IMR-90 (cell line): ENCODE results near the gene SLC22A2. TPM values are rescaled to one million over a fixed set of nuclear protein-coding genes. Genes with fewer than 3 reads are reported as not detected.

ENCODE experiments used
- ATAC-seq: fragments of 200-7000 bp; cut with Tn5 transposase; 2 replicates; pipeline ENCODE4 v1.9.1; 2020; ENCODE audit warnings: low read depth, mild to moderate bottlenecking, moderate library complexity
- BruUV-seq: library from RNA; stranded (reverse); fragments of 400-500 nt; replicated peaks from 2 replicates; lab custom pipeline; 2021; lab: Mats Ljungman, UMichigan
- CTCF ChIA-PET: fragments of 300-600 bp; formaldehyde crosslinking; extraction: SDS; loops from one replicate; lab custom pipeline; 2021; ENCODE audit warnings: antibody characterized with exemption; lab: Yijun Ruan, JAX
- POLR2A ChIA-PET: fragments of 300-600 bp; sonication (Branson Sonifier 250); formaldehyde crosslinking; loops from one replicate; lab custom pipeline; 2022; ENCODE audit warnings: antibody characterized with exemption; ENCODE audit not compliant: unreplicated experiment; lab: Charles Lee
- DNase-seq: peaks from one replicate; pipeline ENCODE4 v3.0.0; 2013
- H2AFZ ChIP-seq: replicated peaks from 2 replicates; pipeline ENCODE3; 2013; ENCODE audit warnings: low read length, mild to moderate bottlenecking; ENCODE audit not compliant: poor library complexity
- H2AK5ac ChIP-seq: 2 replicates; pipeline ENCODE4 v1.6.1; 2013; ENCODE audit warnings: low read depth, low read length, inconsistent platforms
- H2AK9ac ChIP-seq: replicated peaks from 2 replicates; pipeline ENCODE3; 2013; ENCODE audit warnings: mild to moderate bottlenecking, low read depth, low read length, moderate library complexity; ENCODE audit not compliant: poor library complexity
- H2BK120ac ChIP-seq: 2 replicates; pipeline ENCODE4 v1.6.1; 2013; ENCODE audit warnings: low read depth, low read length, inconsistent platforms
- H2BK15ac ChIP-seq: 3 replicates; pipeline ENCODE4 v1.6.1; 2013; ENCODE audit warnings: low read depth, low read length, inconsistent platforms
- H2BK20ac ChIP-seq: 2 replicates; pipeline ENCODE4 v1.6.1; 2013; ENCODE audit warnings: low read depth, mild to moderate bottlenecking, inconsistent platforms, low read length, moderate library complexity
- H2BK5ac ChIP-seq: 2 replicates; pipeline ENCODE4 v1.6.1; 2013; ENCODE audit warnings: mild to moderate bottlenecking, low read depth, low read length, inconsistent platforms; ENCODE audit not compliant: poor library complexity, severe bottlenecking
- H3K14ac ChIP-seq: replicated peaks from 2 replicates; pipeline ENCODE4 v1.6.1; 2013; ENCODE audit warnings: low read depth, low read length, inconsistent platforms
- H3K18ac ChIP-seq: 2 replicates; pipeline ENCODE4 v1.6.1; 2013; ENCODE audit warnings: low read depth, low read length, control low read depth
- H3K23ac ChIP-seq: 2 replicates; pipeline ENCODE4 v1.6.1; 2013; ENCODE audit warnings: low read depth, low read length, inconsistent platforms
- H3K27ac ChIP-seq: 2 replicates; pipeline ENCODE4 v1.5.1; 2013; ENCODE audit warnings: mild to moderate bottlenecking, control low read depth, low read length; ENCODE audit not compliant: insufficient read depth
- H3K27me3 ChIP-seq: 2 replicates; pipeline ENCODE4 v1.6.1; 2013; ENCODE audit warnings: low read length; ENCODE audit not compliant: control insufficient read depth, insufficient read depth
- H3K36me3 ChIP-seq: 2 replicates; pipeline ENCODE4 v1.6.1; 2013; ENCODE audit warnings: low read length, mixed read lengths; ENCODE audit not compliant: control insufficient read depth, insufficient read depth
- H3K4ac ChIP-seq: 2 replicates; pipeline ENCODE4 v1.6.1; 2013; ENCODE audit warnings: low read depth, low read length, inconsistent platforms
- H3K4me1 ChIP-seq: 2 replicates; pipeline ENCODE4 v1.6.1; 2013; ENCODE audit warnings: low read length, mixed read lengths; ENCODE audit not compliant: control insufficient read depth, insufficient read depth
- H3K4me2 ChIP-seq: 2 replicates; pipeline ENCODE4 v1.6.1; 2013; ENCODE audit warnings: low read depth, mild to moderate bottlenecking, control low read depth, low read length, moderate library complexity
- H3K4me3 ChIP-seq: 2 replicates; pipeline ENCODE4 v1.5.1; 2013; ENCODE audit warnings: low read depth, mild to moderate bottlenecking, control low read depth, low read length, moderate library complexity; ENCODE audit not compliant: insufficient read depth
- H3K56ac ChIP-seq: 2 replicates; pipeline ENCODE4 v1.6.1; 2013; ENCODE audit warnings: low read length, inconsistent platforms; ENCODE audit not compliant: insufficient read depth; ENCODE audit errors: extremely low read depth
- H3K79me1 ChIP-seq, 2 experiments: 2 replicates each; pipeline ENCODE4 v1.6.1; 2013; ENCODE audit warnings: low read length in 2 of 2, inconsistent platforms in 1 of 2, low read depth in 1 of 2
- H3K9ac ChIP-seq: 2 replicates; pipeline ENCODE4 v1.6.1; 2013; ENCODE audit warnings: low read depth, low read length, control low read depth
- H3K9me1 ChIP-seq: 2 replicates; pipeline ENCODE4 v1.6.1; 2013; ENCODE audit warnings: low read length, inconsistent platforms; ENCODE audit not compliant: insufficient read depth
- H3K9me3 ChIP-seq: 2 replicates; pipeline ENCODE4 v1.6.1; 2013; ENCODE audit warnings: low read length; ENCODE audit not compliant: control insufficient read depth, insufficient read depth
- H4K20me1 ChIP-seq: 2 replicates; pipeline ENCODE4 v1.6.1; 2013; ENCODE audit warnings: low read length, inconsistent platforms; ENCODE audit not compliant: insufficient read depth
- H4K5ac ChIP-seq: 2 replicates; pipeline ENCODE4 v1.6.1; 2013; ENCODE audit warnings: mild to moderate bottlenecking, low read depth, low read length, control low read depth
- H4K8ac ChIP-seq, 2 experiments: 2 replicates each; pipeline ENCODE4 v1.6.1; 2013; ENCODE audit warnings: low read depth in 2 of 2, low read length in 2 of 2, control low read depth in 1 of 2, inconsistent platforms in 1 of 2
- H4K91ac ChIP-seq: 2 replicates; pipeline ENCODE4 v1.6.1; 2013; ENCODE audit warnings: low read depth, low read length, inconsistent platforms; ENCODE audit not compliant: insufficient read depth
- CEBPB ChIP-seq: IDR thresholded peaks from 2 replicates; pipeline ENCODE4 v1.6.1; 2012; ENCODE audit warnings: low read depth, low read length, improper control_type of control experiment
- FOS ChIP-seq: fragments of 150-350 bp; IDR thresholded peaks from 2 replicates; pipeline ENCODE4 v1.6.1; 2016; ENCODE audit warnings: low read depth, low read length
- MAFK ChIP-seq: IDR thresholded peaks from 2 replicates; pipeline ENCODE4 v1.6.1; 2012; ENCODE audit warnings: low read depth, low read length, improper control_type of control experiment
- NFE2L2 ChIP-seq: fragments of 150-350 bp; IDR thresholded peaks from 2 replicates; pipeline ENCODE4 v1.6.1; 2016; ENCODE audit warnings: low read depth, mild to moderate bottlenecking, low read length
- POLR2A ChIP-seq: IDR thresholded peaks from 2 replicates; pipeline ENCODE4 v1.6.1; 2012; ENCODE audit warnings: mild to moderate bottlenecking, low read depth, low read length
- SMC3 ChIP-seq: fragments of 150-350 bp; IDR thresholded peaks from 2 replicates; pipeline ENCODE4 v1.6.1; 2016; ENCODE audit warnings: low read depth, mild to moderate bottlenecking, antibody characterized with exemption, low read length, moderate library complexity
- WGBS, 2 experiments: methylation state at CpG; one replicate each; pipeline versions ENCODE4 v1.1.5 to v1.1.7; 2013; ENCODE audit warnings: missing lambda C conversion rate in 2 of 2; ENCODE audit not compliant: insufficient read length in 1 of 2; ENCODE audit errors: extremely low coverage in 2 of 2; 5-methylcytosine and 5-hydroxymethylcytosine counted together
- dilution Hi-C: fragments of 300-500 bp; cut with HindIII; formaldehyde crosslinking; loops from one replicate; pipeline ENCODE4 v1.14.3; 2018; ENCODE audit warnings: low sequenced_read_pairs; ENCODE audit not compliant: unreplicated experiment
- in situ Hi-C: fragments of 300-500 bp; cut with MboI; formaldehyde crosslinking; loops from 3 replicates; pipeline ENCODE4 v1.14.3; 2019; ENCODE audit warnings: low sequenced_read_pairs, inconsistent platforms, mixed read lengths
- intact Hi-C: fragments of 100-400 bp; cut with micrococcal nuclease; formaldehyde crosslinking; loops from 2 replicates; pipeline ENCODE4 v1.10.0; 2022
- polyA plus RNA-seq, 3 experiments: library from polyadenylated mRNA; depleted of rRNA; stranded (reverse); fragments of >200 nt; gene quantifications; 2 replicates each; pipeline ENCODE4 v1.2.3, GENCODE V29; 2012; ENCODE audit warnings: low replicate concordance in 1 of 3
- total RNA-seq: library from RNA; depleted of rRNA; stranded (reverse); fragments of >200 nt; gene quantifications from 2 replicates; pipeline ENCODE4 v1.2.3, GENCODE V29; 2012

Gene SLC22A2
- total and polyA plus RNA-seq, 2 of the 4 experiments (the other 2 are of a cell fraction), result not detected

GRCh38 chr6:160284575-160284974, 26.0 kb upstream of the SLC22A2 start:
- Histone ChIP-seq H3K9me1 (no peaks in the 10 kb centered on the region), H2AK9ac (no peak overlapping the region), H2AK5ac (no peak overlapping the region), H3K9me3 (no peaks in the 10 kb centered on the region), H3K79me1 (no peaks in the 10 kb centered on the region), H3K4me2 (no peak overlapping the region), H3K56ac (no peak overlapping the region), H3K36me3 (no peaks in the 10 kb centered on the region), H3K27me3 (no peaks in the 10 kb centered on the region), H4K20me1 (no peaks in the 10 kb centered on the region), H3K4ac (no peak overlapping the region), H3K27ac (no peak overlapping the region), H2BK15ac (no peak overlapping the region), H2BK5ac (no peak overlapping the region), H3K18ac (no peak overlapping the region), H4K5ac (no peak overlapping the region), H4K91ac (no peak overlapping the region), H3K9ac (no peak overlapping the region), H3K23ac (no peak overlapping the region), H3K4me3 (no peak overlapping the region), H2AFZ (no peak overlapping the region), H2BK20ac (no peak overlapping the region), H4K8ac (no peak overlapping the region), H2BK120ac (no peak overlapping the region), H3K14ac (no peak overlapping the region), H3K4me1 (no peaks in the 10 kb centered on the region)
- dilution Hi-C loops (no loop called here), in situ Hi-C loops (no loop called here), intact Hi-C loops (no loop called here)
- POLR2A ChIA-PET, result no interaction called here
- ATAC-seq, result no peak
- TF ChIP-seq POLR2A (no peak), MAFK (no peak), SMC3 (no peak), NFE2L2 (no peak), CEBPB (no peak), FOS (no peak)
- no peak for DNase-seq
- no CpG with 5 or more reads among the region's 2 CpGs for WGBS, 2 experiments
- BruUV-seq, result no TSS peak
- CTCF ChIA-PET, result no interaction called here
